Neural cell (in vitro differentiated cells): Measurements from ENCODE around the gene EMC10. TPM values are rescaled to one million over a fixed set of nuclear protein-coding genes. Genes with fewer than 3 reads are reported as not detected.

ENCODE experiments used
- H2AFZ ChIP-seq: fragments of 200-600, 300-800 bp; sonication (generic), shearing (Covaris generic); 2 replicates; pipeline ENCODE4 v1.6.0; 2014; ENCODE audit warnings: low read depth, mild to moderate bottlenecking, antibody characterized with exemption, low read length, moderate library complexity
- H3F3A ChIP-seq: fragments of 200-600 bp; shearing (Covaris generic); 2 replicates; pipeline ENCODE4 v1.6.1; 2016; ENCODE audit warnings: mild to moderate bottlenecking, moderate library complexity, mixed read lengths, antibody characterized with exemption, low read length; ENCODE audit not compliant: insufficient read depth, poor library complexity, severe bottlenecking
- H3K27ac ChIP-seq: fragments of 200-600, 300-800 bp; sonication (generic), shearing (Covaris generic); 2 replicates; pipeline ENCODE4 v1.5.1; 2014; ENCODE audit warnings: mild to moderate bottlenecking, low read length, moderate library complexity
- H3K27me3 ChIP-seq: fragments of 300-800, 200-600 bp; sonication (generic), shearing (Covaris generic); 2 replicates; pipeline ENCODE4 v1.6.0; 2014; ENCODE audit warnings: mild to moderate bottlenecking, low read depth, low read length, moderate library complexity; ENCODE audit not compliant: insufficient read depth
- H3K36me3 ChIP-seq: fragments of 300-800, 200-600 bp; sonication (generic), shearing (Covaris generic); 2 replicates; pipeline ENCODE4 v1.5.1; 2014; ENCODE audit warnings: mild to moderate bottlenecking, antibody characterized with exemption, low read length, moderate library complexity; ENCODE audit not compliant: insufficient read depth
- H3K4me2 ChIP-seq: fragments of 300-800, 200-600 bp; sonication (generic), shearing (Covaris generic); 2 replicates; pipeline ENCODE4 v1.6.0; 2014; ENCODE audit warnings: mild to moderate bottlenecking, low read length
- H3K4me3 ChIP-seq: fragments of 300-800, 200-600 bp; sonication (generic), shearing (Covaris generic); 2 replicates; pipeline ENCODE4 v1.5.1; 2014; ENCODE audit warnings: mild to moderate bottlenecking, low read length, moderate library complexity
- H3K79me2 ChIP-seq: fragments of 200-600 bp; shearing (Covaris generic); replicated peaks from 2 replicates; pipeline ENCODE4 v1.6.0; 2014; ENCODE audit warnings: mild to moderate bottlenecking, low read length, moderate library complexity; ENCODE audit not compliant: insufficient read depth
- H3K9ac ChIP-seq: fragments of 300-800, 200-600 bp; sonication (generic), shearing (Covaris generic); 2 replicates; pipeline ENCODE4 v1.6.1; 2016; ENCODE audit warnings: mild to moderate bottlenecking, low read length, mixed read lengths
- H3K9me2 ChIP-seq: fragments of 200-600 bp; shearing (Covaris generic); 2 replicates; pipeline ENCODE4 v1.6.1; 2016; ENCODE audit warnings: mild to moderate bottlenecking, low read length, mixed read lengths; ENCODE audit not compliant: insufficient read depth
- H3K9me3 ChIP-seq: fragments of 200-600, 300-800 bp; sonication (generic), shearing (Covaris generic); 2 replicates; pipeline ENCODE4 v1.6.1; 2016; ENCODE audit warnings: mild to moderate bottlenecking, mixed run types, low read length, moderate library complexity, mixed read lengths
- H4K20me1 ChIP-seq: fragments of 200-600 bp; shearing (Covaris generic); 2 replicates; pipeline ENCODE4 v1.6.1; 2016; ENCODE audit warnings: mild to moderate bottlenecking, mixed run types; ENCODE audit not compliant: insufficient read depth
- EP300 ChIP-seq: fragments of 450-650 bp; conservative IDR thresholded peaks from 2 replicates; pipeline ENCODE4 v1.6.1; 2014; ENCODE audit warnings: antibody characterized with exemption, mild to moderate bottlenecking, moderate library complexity; ENCODE audit not compliant: poor library complexity, severe bottlenecking
- EZH2 ChIP-seq: fragments of 200-600, 300-800 bp; shearing (Covaris generic), sonication (generic); IDR thresholded peaks from 2 replicates; pipeline ENCODE4 v1.6.1; 2014; ENCODE audit warnings: antibody characterized with exemption, low read length, borderline replicate concordance, mild to moderate bottlenecking; ENCODE audit not compliant: insufficient read depth, poor library complexity, severe bottlenecking
- MXI1 ChIP-seq: fragments of 450-650 bp; conservative IDR thresholded peaks from 2 replicates; pipeline ENCODE4 v1.6.1; 2014; ENCODE audit warnings: antibody characterized with exemption, mild to moderate bottlenecking; ENCODE audit not compliant: poor library complexity, severe bottlenecking
- POLR2AphosphoS5 ChIP-seq: IDR thresholded peaks from 2 replicates; pipeline ENCODE4 v1.6.1; 2012
- RAD21 ChIP-seq: fragments of 450-650 bp; conservative IDR thresholded peaks from 2 replicates; pipeline ENCODE4 v1.6.1; 2014; ENCODE audit warnings: antibody characterized with exemption, mild to moderate bottlenecking, moderate library complexity
- SMC3 ChIP-seq: fragments of 450-650 bp; conservative IDR thresholded peaks from 2 replicates; pipeline ENCODE4 v1.6.1; 2014; ENCODE audit warnings: antibody characterized with exemption, mild to moderate bottlenecking, moderate library complexity; ENCODE audit not compliant: poor library complexity
- TAF1 ChIP-seq: IDR thresholded peaks from 2 replicates; pipeline ENCODE4 v1.6.1; 2012; ENCODE audit warnings: low read depth
- polyA plus RNA-seq: library from polyadenylated mRNA; depleted of rRNA; stranded (reverse); fragments of >200 nt; gene quantifications from 2 replicates; pipeline ENCODE4 v1.2.3, GENCODE V29; 2014
- TF ChIP-seq, protein P1 (sequence below): IDR thresholded peaks from 2 replicates; pipeline ENCODE4 v1.6.1; 2012; ENCODE audit warnings: borderline replicate concordance
- TF ChIP-seq, protein P2 (sequence below): fragments of 450-650 bp; IDR thresholded peaks from 2 replicates; pipeline ENCODE4 v1.5.1; 2014; ENCODE audit warnings: antibody characterized with exemption, mild to moderate bottlenecking, moderate library complexity; ENCODE audit not compliant: poor library complexity, severe bottlenecking

The EMC10 gene
- polyA plus RNA-seq, 1 donor from 2014 or later, result 233 TPM

DNA sequence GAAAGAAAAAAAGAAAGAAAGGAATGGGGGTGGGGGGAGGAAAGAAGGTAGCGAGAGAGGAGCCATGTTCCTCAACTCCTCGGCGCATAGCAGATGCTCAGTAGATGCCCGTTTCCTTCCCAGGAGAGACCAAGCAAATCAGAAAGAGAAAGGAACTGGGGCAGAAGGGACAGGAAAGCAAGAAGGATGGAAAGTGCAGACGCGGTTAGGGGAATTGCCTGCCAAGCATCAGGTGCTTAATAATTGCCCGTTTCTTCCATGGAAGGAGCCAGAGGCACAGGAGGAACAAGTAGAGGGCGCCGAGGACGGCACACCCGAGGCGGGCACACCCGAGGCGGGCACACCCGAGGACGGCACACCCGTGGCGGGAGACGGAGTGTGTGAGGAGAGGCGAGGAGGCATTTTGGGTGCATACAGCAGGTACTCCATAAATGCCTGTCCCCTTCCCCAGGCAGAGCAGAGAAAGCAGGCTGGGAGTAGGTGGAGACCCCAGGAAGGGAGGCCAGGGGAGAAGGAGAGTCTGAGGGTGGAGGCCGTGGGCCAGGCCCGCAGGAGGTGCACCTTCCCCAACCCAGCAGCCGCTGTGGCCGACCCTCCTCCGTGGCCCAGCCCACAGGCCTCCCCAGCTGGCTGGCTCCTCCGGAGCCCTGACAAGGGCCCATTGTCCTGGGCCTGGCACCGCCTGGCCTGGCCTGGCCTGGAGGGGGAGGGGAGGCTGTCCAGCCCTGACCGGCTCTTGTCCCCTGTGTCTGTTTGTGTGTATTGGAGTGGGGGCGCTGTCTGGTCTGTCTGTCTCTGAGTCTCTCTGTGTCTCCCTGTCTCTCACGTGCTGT lies 20.1 kb downstream of the EMC10 start:
- Histone ChIP-seq H3K27ac (no peak overlapping the region), H2AFZ (no peak overlapping the region), H3K9me3 (no peaks in the 10 kb centered on the region), H4K20me1 (no peaks in the 10 kb centered on the region), H3K27me3 (peaks cover 14% of the 10 kb centered on the region), H3K9ac (no peak overlapping the region), H3K4me3 (no peak overlapping the region), H3K4me2 (no peak overlapping the region), H3F3A (no peaks in the 10 kb centered on the region), H3K36me3 (no peaks in the 10 kb centered on the region), H3K9me2 (no peaks in the 10 kb centered on the region), H3K79me2 (no peaks in the 10 kb centered on the region)
- no peak for TF ChIP-seq SMC3
- TF ChIP-seq TAF1, result no peak
- no peak for TF ChIP-seq MXI1
- no peak for TF ChIP-seq EP300
- TF ChIP-seq, protein P1, sequence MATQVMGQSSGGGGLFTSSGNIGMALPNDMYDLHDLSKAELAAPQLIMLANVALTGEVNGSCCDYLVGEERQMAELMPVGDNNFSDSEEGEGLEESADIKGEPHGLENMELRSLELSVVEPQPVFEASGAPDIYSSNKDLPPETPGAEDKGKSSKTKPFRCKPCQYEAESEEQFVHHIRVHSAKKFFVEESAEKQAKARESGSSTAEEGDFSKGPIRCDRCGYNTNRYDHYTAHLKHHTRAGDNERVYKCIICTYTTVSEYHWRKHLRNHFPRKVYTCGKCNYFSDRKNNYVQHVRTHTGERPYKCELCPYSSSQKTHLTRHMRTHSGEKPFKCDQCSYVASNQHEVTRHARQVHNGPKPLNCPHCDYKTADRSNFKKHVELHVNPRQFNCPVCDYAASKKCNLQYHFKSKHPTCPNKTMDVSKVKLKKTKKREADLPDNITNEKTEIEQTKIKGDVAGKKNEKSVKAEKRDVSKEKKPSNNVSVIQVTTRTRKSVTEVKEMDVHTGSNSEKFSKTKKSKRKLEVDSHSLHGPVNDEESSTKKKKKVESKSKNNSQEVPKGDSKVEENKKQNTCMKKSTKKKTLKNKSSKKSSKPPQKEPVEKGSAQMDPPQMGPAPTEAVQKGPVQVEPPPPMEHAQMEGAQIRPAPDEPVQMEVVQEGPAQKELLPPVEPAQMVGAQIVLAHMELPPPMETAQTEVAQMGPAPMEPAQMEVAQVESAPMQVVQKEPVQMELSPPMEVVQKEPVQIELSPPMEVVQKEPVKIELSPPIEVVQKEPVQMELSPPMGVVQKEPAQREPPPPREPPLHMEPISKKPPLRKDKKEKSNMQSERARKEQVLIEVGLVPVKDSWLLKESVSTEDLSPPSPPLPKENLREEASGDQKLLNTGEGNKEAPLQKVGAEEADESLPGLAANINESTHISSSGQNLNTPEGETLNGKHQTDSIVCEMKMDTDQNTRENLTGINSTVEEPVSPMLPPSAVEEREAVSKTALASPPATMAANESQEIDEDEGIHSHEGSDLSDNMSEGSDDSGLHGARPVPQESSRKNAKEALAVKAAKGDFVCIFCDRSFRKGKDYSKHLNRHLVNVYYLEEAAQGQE, result no peak
- TF ChIP-seq, protein P2, sequence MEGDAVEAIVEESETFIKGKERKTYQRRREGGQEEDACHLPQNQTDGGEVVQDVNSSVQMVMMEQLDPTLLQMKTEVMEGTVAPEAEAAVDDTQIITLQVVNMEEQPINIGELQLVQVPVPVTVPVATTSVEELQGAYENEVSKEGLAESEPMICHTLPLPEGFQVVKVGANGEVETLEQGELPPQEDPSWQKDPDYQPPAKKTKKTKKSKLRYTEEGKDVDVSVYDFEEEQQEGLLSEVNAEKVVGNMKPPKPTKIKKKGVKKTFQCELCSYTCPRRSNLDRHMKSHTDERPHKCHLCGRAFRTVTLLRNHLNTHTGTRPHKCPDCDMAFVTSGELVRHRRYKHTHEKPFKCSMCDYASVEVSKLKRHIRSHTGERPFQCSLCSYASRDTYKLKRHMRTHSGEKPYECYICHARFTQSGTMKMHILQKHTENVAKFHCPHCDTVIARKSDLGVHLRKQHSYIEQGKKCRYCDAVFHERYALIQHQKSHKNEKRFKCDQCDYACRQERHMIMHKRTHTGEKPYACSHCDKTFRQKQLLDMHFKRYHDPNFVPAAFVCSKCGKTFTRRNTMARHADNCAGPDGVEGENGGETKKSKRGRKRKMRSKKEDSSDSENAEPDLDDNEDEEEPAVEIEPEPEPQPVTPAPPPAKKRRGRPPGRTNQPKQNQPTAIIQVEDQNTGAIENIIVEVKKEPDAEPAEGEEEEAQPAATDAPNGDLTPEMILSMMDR, result no peak
- no peak for TF ChIP-seq EZH2
- TF ChIP-seq RAD21, result no peak
- TF ChIP-seq POLR2AphosphoS5, result no peak

DNA sequence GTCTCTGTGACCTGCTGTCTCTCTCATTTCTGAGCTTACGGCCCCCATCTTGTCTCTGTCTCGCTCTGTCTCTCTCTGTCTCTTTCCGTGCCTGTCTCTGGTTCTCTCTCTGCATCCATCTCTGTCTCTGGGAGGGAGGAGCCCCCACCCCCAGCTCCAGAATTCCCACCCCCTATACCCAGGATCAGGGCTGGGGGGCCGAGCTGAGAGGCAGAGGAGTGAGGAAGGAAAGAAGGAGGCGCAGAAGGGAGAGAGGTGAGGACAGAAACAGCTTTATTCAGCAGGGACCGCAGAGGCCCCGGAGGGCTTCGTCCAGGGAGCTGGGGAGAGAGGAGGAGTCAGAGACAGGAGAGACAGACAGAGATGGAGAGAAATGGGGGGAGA lies 20.7 kb downstream of the EMC10 start:
- H3K4me2 ChIP-seq, result no peak overlapping the region
- no peaks in the 10 kb centered on the region for H4K20me1 ChIP-seq
- no peaks in the 10 kb centered on the region for H3K9me3 ChIP-seq
- no peaks in the 10 kb centered on the region for H3F3A ChIP-seq
- no peaks in the 10 kb centered on the region for H3K79me2 ChIP-seq
- peaks cover 8% of the 10 kb centered on the region for H3K27me3 ChIP-seq
- H3K9me2 ChIP-seq, result no peaks in the 10 kb centered on the region
- TF ChIP-seq MXI1, result no peak
- no peak for TF ChIP-seq POLR2AphosphoS5
- no peak for TF ChIP-seq RAD21
- no peak for TF ChIP-seq EP300
- no peak overlapping the region for H3K27ac ChIP-seq
- no peak overlapping the region for H3K4me3 ChIP-seq
- H3K9ac ChIP-seq, result no peak overlapping the region
- no peaks in the 10 kb centered on the region for H3K36me3 ChIP-seq
- H2AFZ ChIP-seq, result no peak overlapping the region
